Body of pancreas (tissue), 4 donors: ENCODE measurements around the gene DUSP16. TPM values are rescaled to one million over a fixed set of nuclear protein-coding genes. Genes with fewer than 3 reads are reported as not detected.

ENCODE experiments used
- ATAC-seq: fragments of 150-250 bp; one replicate; pipeline ENCODE4 v1.9.1; 2016
- DNase-seq, 4 donors: peaks; one replicate each; pipeline ENCODE4 v3.0.0-alpha.2; 2019
- H3K27ac ChIP-seq, 4 donors: fragments of 200-600 bp; sonication (generic); 1 replicate in 3 of 4; 2 replicates in 1 of 4; pipeline versions ENCODE4 v1.5.1 to v1.6.1; 2016 to 2019; ENCODE audit warnings: mild to moderate bottlenecking in 1 of 4, mixed read lengths in 1 of 4, moderate library complexity in 1 of 4
- H3K27me3 ChIP-seq, 2 donors: fragments of 200-600 bp; sonication (generic); one replicate each; pipeline ENCODE4 v1.6.0; 2016; ENCODE audit warnings: mild to moderate bottlenecking in 1 of 2
- H3K36me3 ChIP-seq, 2 donors: fragments of 200-600 bp; sonication (generic); replicated peaks in 1 of 2; 2 replicates each; pipeline ENCODE4 v1.5.1; 2016; ENCODE audit warnings: low read depth in 2 of 2; ENCODE audit not compliant: insufficient read depth in 1 of 2
- H3K4me1 ChIP-seq: fragments of 200-600 bp; sonication (generic); one replicate; pipeline ENCODE4 v1.6.0; 2016
- H3K4me3 ChIP-seq, 2 donors: fragments of 200-600 bp; sonication (generic); 1 replicate in 1 of 2; 2 replicates in 1 of 2; pipeline ENCODE4 v1.5.1; 2016 to 2019
- H3K9me3 ChIP-seq, 3 donors: fragments of 200-600 bp; sonication (generic); 1 replicate in 2 of 3; 2 replicates in 1 of 3; pipeline ENCODE4 v1.5.1; 2016
- CTCF ChIP-seq, 7 experiments: fragments of 450-650 bp in 4 of 7; fragments of 200-600 bp in 3 of 7; sonication (generic) in 3 of 7; IDR thresholded peaks; one replicate each; pipeline ENCODE4 v1.5.1; 2016 to 2019; ENCODE audit warnings: antibody characterized with exemption in 7 of 7
- POLR2A ChIP-seq, 3 donors: fragments of 450-650 bp; IDR thresholded peaks; one replicate each; pipeline ENCODE4 v1.6.1; 2016; ENCODE audit warnings: antibody characterized with exemption in 3 of 3, mild to moderate bottlenecking in 2 of 3
- WGBS, 2 donors: methylation state at CpG; one replicate each; pipeline ENCODE4 v1.1.5; 2017; 5-methylcytosine and 5-hydroxymethylcytosine counted together
- intact Hi-C: fragments of 100-400 bp; cut with DNase I; formaldehyde crosslinking; loops from one replicate; pipeline ENCODE4 v1.15.1; 2023
- total RNA-seq, 2 donors: library from RNA; depleted of rRNA; stranded (reverse); fragments of >200 nt; gene quantifications; one replicate each; pipeline ENCODE4 v1.1.0, GENCODE V29; 2016

The DUSP16 gene
- total RNA-seq, 2 donors from 2014 or later = 30.3 to 32.9 TPM

DNA sequence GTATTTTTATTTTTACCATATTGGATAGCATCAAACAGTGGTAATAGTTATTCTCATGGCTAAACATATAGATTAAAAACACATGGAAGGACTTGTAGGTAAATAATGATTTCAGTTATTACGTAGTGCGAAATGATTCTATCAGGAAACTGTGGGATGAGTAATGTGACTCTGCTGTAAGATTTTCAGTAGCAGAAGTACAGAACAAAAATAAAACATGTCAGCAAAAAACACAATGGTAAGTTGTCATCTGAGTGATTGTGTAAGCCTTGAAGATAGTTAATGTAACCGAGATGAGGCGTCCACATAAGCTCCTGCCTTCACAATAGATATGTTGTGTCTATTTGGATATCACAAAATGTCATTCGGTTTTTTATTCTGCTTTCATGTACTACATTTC, 106.0 kb downstream of the DUSP16 start:
- H3K27me3 ChIP-seq = no peaks in the 10 kb centered on the region
- intact Hi-C loops = no loop called here
- H3K36me3 ChIP-seq = no peaks in the 10 kb centered on the region
- WGBS, 2 donors = 87 to 90% methylated on average over 5 of the region's 5 CpGs
- TF ChIP-seq CTCF (IDR thresholded peaks at IDR 0.05) (no peak), POLR2A (IDR thresholded peaks at IDR 0.05) (no peak)
- H3K27ac ChIP-seq = no peak overlapping the region
- ATAC-seq = no peak
- no peak overlapping the region for H3K4me3 ChIP-seq
- no peaks in the 10 kb centered on the region for H3K4me1 ChIP-seq
- no peaks in the 10 kb centered on the region for H3K9me3 ChIP-seq
- DNase-seq = no peak

GRCh38 chr12:12454315-12454714, 108.3 kb downstream of the DUSP16 start:
- no peaks in the 10 kb centered on the region for H3K27me3 ChIP-seq
- TF ChIP-seq POLR2A (IDR thresholded peaks at IDR 0.05) (no peak), CTCF (IDR thresholded peaks at IDR 0.05) (no peak)
- no peak overlapping the region for H3K4me3 ChIP-seq
- no peaks in the 10 kb centered on the region for H3K9me3 ChIP-seq
- no peak for ATAC-seq
- H3K36me3 ChIP-seq = no peaks in the 10 kb centered on the region
- peaks cover 14% of the 10 kb centered on the region for H3K4me1 ChIP-seq
- no peak overlapping the region for H3K27ac ChIP-seq
- no peak for DNase-seq
- intact Hi-C loops = no loop called here

DNA sequence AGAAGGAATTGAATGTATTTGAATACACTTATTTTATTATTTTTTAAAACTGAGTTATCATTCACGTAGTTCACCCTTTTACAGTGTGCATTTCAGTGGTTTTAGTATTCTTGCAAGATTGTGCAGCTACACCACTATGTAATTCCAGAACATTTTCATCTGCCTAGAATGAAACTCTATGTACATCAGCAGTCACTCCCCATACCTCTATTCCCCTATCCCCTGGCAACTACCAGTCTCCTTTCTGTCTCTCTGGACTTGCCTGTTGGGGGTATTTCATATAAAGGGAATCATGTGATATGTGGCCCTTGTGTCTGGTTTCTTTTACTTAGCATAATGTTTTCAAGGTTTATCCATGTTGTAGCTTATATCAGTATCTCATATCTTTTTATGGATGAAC, 109.0 kb downstream of the DUSP16 start:
- WGBS, 2 donors = 97 to 100% methylated on average over 1 of the region's 1 CpG
- Histone ChIP-seq H3K9me3 (no peaks in the 10 kb centered on the region), H3K4me3 (no peak overlapping the region), H3K27me3 (no peaks in the 10 kb centered on the region), H3K4me1 (peaks cover 20% of the 10 kb centered on the region), H3K27ac (no peak overlapping the region), H3K36me3 (no peaks in the 10 kb centered on the region)
- TF ChIP-seq POLR2A (IDR thresholded peaks at IDR 0.05) (no peak), CTCF (IDR thresholded peaks at IDR 0.05) (no peak)
- DNase-seq = no peak
- ATAC-seq = no peak
- intact Hi-C loops = no loop called here

- intact Hi-C loops = no loop called here
- H3K27ac ChIP-seq = no peak overlapping the region
- DNase-seq (no peak), ATAC-seq (no peak)
- H3K4me3 ChIP-seq = no peak overlapping the region
- peaks cover 20% of the 10 kb centered on the region for H3K4me1 ChIP-seq
- H3K27me3 ChIP-seq = no peaks in the 10 kb centered on the region
- 95 to 98% methylated on average over 14 to 21 of the region's 21 CpGs for WGBS, 2 donors
- no peak for TF ChIP-seq CTCF (IDR thresholded peaks at IDR 0.05)
- no peak for TF ChIP-seq POLR2A (IDR thresholded peaks at IDR 0.05)
- no peaks in the 10 kb centered on the region for H3K36me3 ChIP-seq
- H3K9me3 ChIP-seq = no peaks in the 10 kb centered on the region
These were observed 110.2 kb downstream of the DUSP16 start for GRCh38 chr12:12452326-12452902.

DNA sequence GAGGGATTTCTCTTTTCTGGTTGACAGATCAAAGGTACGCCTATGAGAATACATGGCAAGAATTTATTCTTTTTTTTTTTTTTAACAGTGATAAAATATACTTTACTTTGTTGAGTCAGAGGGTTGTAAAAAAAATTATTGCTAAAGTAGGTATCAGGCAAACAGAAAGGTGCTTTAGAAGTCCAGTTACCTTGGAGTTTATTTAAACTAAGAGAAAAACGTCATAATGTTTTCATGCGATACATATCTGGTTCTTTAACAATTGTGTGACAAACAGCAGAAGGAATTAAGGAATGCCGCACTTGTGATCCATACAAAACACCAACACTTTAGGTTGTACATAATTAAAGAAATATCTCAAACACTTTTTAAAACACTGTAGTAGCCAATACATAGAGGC, 111.6 kb downstream of the DUSP16 start:
- Histone ChIP-seq H3K9me3 (no peaks in the 10 kb centered on the region), H3K36me3 (no peaks in the 10 kb centered on the region), H3K4me3 (no peak overlapping the region), H3K27ac (peak overlapping the region in 3 of 4 donors; percentile 21 to 79 (median 34)), H3K4me1 (peaks cover 20% of the 10 kb centered on the region), H3K27me3 (no peaks in the 10 kb centered on the region)
- no peak for TF ChIP-seq CTCF (IDR thresholded peaks at IDR 0.05)
- TF ChIP-seq POLR2A (IDR thresholded peaks at IDR 0.05) = no peak
- DNase-seq = no peak
- 39 to 54% methylated on average over 4 of the region's 4 CpGs for WGBS, 2 donors
- peak; percentile 47 for ATAC-seq
- intact Hi-C loops = no loop called here
